HFF-Myc (cell line): ENCODE results near the gene SLC25A23.
A peak's percentile ranks its signal among the peaks of the same experiment; 100 is the strongest.

Experiments used
- DNase-seq: peaks from one replicate; pipeline ENCODE4 v3.0.0-alpha.2; 2011; ENCODE audit warnings: low read depth; ENCODE audit errors: extremely low read depth
- H3K4me3 ChIP-seq: replicated peaks from 2 replicates; pipeline ENCODE4 v1.5.1; 2011; ENCODE audit warnings: low read depth, mild to moderate bottlenecking, control low read depth, low read length
- TF ChIP-seq, protein P1 (sequence below): IDR thresholded peaks from 2 replicates; pipeline ENCODE4 v1.5.1; 2012; ENCODE audit warnings: mild to moderate bottlenecking, low read depth, low read length, control low read depth; ENCODE audit errors: missing control alignments

SLC25A23 gene

DNA sequence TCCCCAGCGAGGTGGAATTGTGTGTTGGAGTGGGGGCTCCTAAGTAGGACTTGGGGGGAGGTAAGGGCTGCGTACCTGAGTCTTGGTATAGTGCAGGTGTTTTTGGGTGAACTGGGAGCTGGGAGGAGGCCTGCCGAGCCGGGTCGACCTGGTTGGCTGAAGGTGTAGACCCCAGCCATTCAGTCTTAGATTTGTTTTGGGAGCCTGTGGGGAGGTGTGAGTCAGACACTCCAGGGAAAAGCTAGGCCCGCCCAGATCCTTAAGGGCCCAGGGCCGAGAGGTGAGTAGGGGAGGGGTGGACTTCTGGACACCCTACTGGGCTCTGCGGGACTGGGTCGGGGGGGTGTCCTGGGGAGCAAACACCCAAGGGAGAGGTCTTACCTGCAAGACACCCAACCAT lies 5.4 kb upstream of the SLC25A23 start:
- TF ChIP-seq, protein P1, sequence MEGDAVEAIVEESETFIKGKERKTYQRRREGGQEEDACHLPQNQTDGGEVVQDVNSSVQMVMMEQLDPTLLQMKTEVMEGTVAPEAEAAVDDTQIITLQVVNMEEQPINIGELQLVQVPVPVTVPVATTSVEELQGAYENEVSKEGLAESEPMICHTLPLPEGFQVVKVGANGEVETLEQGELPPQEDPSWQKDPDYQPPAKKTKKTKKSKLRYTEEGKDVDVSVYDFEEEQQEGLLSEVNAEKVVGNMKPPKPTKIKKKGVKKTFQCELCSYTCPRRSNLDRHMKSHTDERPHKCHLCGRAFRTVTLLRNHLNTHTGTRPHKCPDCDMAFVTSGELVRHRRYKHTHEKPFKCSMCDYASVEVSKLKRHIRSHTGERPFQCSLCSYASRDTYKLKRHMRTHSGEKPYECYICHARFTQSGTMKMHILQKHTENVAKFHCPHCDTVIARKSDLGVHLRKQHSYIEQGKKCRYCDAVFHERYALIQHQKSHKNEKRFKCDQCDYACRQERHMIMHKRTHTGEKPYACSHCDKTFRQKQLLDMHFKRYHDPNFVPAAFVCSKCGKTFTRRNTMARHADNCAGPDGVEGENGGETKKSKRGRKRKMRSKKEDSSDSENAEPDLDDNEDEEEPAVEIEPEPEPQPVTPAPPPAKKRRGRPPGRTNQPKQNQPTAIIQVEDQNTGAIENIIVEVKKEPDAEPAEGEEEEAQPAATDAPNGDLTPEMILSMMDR = no peak
- no peak for DNase-seq
- H3K4me3 ChIP-seq = no peak overlapping the region

DNA sequence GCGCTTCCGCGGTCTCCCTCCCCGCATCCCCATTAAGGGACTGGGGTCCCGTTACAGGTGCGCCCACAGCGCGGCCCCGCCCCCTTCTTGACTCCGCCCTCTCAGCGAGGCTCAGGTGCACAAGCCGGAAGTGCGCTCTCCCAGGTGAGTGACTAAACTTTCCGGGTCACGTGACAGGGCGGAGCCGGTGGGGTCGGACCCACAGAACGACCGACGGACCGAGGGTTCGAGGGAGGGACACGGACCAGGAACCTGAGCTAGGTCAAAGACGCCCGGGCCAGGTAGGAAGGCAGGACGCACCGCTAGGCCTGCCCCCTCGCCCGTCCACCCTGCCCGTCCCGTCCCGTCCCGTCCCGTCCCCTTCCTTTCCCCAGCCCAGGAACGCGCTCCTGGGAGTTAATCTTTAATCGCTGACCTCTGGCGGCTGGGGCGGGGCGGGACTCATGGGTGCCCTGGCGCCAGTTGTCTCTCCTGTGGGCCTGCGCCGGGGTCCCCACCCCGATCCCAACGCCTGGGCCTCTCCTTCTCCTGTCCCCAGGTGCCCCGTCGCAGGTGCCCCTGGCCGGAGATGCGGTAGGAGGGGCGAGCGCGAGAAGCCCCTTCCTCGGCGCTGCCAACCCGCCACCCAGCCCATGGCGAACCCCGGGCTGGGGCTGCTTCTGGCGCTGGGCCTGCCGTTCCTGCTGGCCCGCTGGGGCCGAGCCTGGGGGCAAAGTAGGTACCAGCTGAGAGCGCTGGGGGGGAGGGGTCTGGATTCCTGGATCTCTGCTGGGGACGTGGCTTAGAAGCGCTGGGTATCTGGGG lies 4.7 kb upstream of the SLC25A23 start, which contains the start of gene CRB3:
TSS of gene CRB3 (plus strand) at position 202 of the 804 bp plus-strand sequence. CDS start at position 633, 431 bp downstream.
- H3K4me3 ChIP-seq = no peak within 1 kb of the TSS
- DNase-seq = no peak
- TF ChIP-seq, protein P1 = no peak

DNA sequence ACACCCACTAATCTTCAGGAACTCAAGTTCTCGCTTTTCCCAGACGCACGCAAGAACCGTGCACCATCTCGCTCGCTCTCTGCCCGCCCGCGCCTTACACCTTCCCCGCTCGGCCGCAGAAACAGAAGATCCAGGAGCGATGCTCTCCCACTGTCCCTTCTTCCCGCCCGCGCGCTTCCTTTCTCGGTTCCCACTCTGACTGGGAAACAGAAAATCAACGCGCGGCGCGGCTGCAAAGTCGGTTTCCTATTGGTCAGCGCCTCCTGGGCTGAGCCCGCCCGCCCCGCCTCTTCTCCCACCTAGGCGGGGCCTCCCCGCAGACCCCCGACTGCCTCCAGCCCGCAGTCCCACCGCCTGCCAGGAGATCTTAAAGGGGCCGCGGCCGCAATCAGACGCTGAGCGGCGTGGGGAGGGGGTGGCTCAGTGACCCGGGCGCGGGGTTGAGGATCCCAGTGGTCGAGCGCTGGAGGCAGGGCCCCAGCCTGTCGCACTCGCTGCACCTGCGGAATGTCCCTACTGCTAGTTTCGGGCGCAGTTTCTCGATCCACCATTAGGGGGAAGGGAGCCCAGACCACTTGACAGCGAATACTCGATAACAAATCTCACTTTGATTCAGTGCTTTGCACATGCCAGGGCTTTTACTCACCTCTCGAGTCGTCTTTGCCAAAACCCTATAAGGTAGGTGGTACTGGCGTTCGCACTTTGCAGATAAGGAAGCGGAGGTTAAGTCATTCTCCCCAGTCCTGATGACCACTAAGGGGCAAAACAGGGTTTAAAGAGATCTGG lies 700 bp upstream of the SLC25A23 start:
- TF ChIP-seq, protein P1 = peak; percentile 68
- peak overlapping the region; percentile 61 for H3K4me3 ChIP-seq

DNA sequence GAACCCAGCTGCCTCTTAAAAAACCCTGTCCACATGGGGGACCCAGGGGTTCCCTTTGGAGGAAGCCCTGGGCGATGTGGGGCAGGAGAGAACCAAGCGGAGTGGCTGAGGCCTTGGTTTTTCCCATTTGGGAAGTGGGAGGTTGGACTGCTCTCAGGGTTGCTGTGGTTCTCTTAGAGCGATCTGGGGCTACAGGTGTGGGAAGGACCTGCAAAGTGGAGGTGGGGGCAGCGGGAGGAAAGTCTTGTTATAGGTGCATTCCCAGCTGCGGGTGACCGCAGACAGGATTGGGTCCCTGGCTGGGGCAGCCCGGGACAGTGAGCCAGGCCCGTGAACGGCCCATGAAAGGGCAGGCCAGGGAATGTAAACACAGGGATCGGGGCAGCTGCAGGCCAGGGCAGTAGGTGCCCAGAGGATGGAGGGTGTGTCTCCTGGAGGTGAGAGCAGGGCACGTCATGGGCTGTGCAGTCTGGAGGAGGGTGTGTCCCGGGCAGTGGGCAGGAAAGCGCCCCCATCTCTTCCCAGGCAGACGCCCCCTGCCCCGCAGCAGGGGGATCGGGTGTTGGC lies 814 bp downstream of the SLC25A23 start:
- peak overlapping the region; percentile 61 for H3K4me3 ChIP-seq
- TF ChIP-seq, protein P1 = no peak
- no peak for DNase-seq

More for the DNA sequence above, 700 bp upstream of the SLC25A23 start:
- DNase-seq = peak; percentile 91

DNA sequence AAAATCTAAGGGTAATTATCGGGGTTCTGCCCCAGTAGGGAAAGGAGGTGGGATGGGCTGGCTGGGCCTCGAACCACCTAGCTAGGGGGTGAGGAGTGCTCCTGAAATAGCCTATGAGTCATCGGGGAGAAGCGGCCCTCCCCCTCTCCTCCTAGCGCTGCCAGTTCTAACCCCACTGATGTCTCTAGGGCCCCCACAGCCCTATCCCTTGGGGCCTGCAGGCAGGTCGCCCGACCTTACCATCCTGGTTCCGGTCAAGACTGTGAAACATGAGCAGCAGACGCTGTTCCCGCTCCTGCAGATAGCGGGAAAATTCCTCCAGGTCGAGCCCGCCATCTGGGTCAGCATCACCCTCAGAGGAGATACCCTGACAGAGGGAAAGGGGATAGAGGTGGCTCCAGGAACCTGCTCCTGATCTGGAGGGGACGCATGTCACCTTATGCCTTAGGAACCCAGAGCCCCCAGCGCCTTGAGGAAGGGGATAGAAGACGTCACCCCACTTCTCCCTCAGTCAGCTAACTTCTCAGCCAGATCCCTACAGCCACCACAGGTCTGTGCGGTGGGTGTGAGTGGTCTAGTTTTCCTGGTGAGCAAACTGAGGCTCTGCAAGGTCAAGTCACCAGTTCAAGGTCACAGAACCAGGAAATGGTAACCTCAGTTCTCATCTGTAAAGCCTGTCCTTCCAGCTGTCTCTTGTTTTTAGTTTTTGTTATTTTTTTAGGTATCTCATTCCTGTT lies 1.5 kb downstream of the SLC25A23 start:
- TF ChIP-seq, protein P1 = no peak
- no peak for DNase-seq
- peak overlapping the region; percentile 61 for H3K4me3 ChIP-seq

DNA sequence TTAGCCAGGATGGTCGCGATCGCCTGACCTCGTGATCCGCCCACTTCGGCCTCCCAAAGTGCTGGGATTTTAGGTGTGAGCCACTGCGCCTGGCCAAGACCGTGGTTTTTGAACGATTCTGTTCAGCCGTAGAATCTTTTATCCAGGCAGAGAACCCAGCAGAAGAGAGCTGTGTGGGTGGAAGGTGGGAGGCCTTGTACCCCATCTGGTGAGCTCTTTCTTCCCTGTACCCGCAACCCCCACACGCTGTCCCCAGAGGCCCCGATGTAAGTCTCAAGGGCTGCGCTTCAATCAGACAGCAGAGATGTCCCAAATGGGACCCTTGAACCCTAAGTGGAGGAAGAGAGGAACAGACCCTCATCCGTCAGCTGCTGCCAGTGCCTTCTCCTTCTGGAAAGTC lies 3.7 kb downstream of the SLC25A23 start:
- TF ChIP-seq, protein P1 = no peak
- DNase-seq = no peak
- H3K4me3 ChIP-seq = no peak overlapping the region
